IMR-90 (cell line): ENCODE results near the gene FLRT3. TPM values are rescaled to one million over a fixed set of nuclear protein-coding genes. Genes with fewer than 3 reads are reported as not detected.

ENCODE experiments used
- ATAC-seq: fragments of 200-7000 bp; cut with Tn5 transposase; 2 replicates; pipeline ENCODE4 v1.9.1; 2020; ENCODE audit warnings: low read depth, mild to moderate bottlenecking, moderate library complexity
- BruUV-seq: library from RNA; stranded (reverse); fragments of 400-500 nt; replicated peaks from 2 replicates; lab custom pipeline; 2021; lab: Mats Ljungman, UMichigan
- CTCF ChIA-PET: fragments of 300-600 bp; formaldehyde crosslinking; extraction: SDS; loops from one replicate; lab custom pipeline; 2021; ENCODE audit warnings: antibody characterized with exemption; lab: Yijun Ruan, JAX
- POLR2A ChIA-PET: fragments of 300-600 bp; sonication (Branson Sonifier 250); formaldehyde crosslinking; loops from one replicate; lab custom pipeline; 2022; ENCODE audit warnings: antibody characterized with exemption; ENCODE audit not compliant: unreplicated experiment; lab: Charles Lee
- DNase-seq: peaks from one replicate; pipeline ENCODE4 v3.0.0; 2013
- H2AFZ ChIP-seq: replicated peaks from 2 replicates; pipeline ENCODE3; 2013; ENCODE audit warnings: low read length, mild to moderate bottlenecking; ENCODE audit not compliant: poor library complexity
- H2AK5ac ChIP-seq: 2 replicates; pipeline ENCODE4 v1.6.1; 2013; ENCODE audit warnings: low read depth, low read length, inconsistent platforms
- H2AK9ac ChIP-seq: replicated peaks from 2 replicates; pipeline ENCODE3; 2013; ENCODE audit warnings: mild to moderate bottlenecking, low read depth, low read length, moderate library complexity; ENCODE audit not compliant: poor library complexity
- H2BK120ac ChIP-seq: 2 replicates; pipeline ENCODE4 v1.6.1; 2013; ENCODE audit warnings: low read depth, low read length, inconsistent platforms
- H2BK15ac ChIP-seq: 3 replicates; pipeline ENCODE4 v1.6.1; 2013; ENCODE audit warnings: low read depth, low read length, inconsistent platforms
- H2BK20ac ChIP-seq: 2 replicates; pipeline ENCODE4 v1.6.1; 2013; ENCODE audit warnings: low read depth, mild to moderate bottlenecking, inconsistent platforms, low read length, moderate library complexity
- H2BK5ac ChIP-seq: 2 replicates; pipeline ENCODE4 v1.6.1; 2013; ENCODE audit warnings: mild to moderate bottlenecking, low read depth, low read length, inconsistent platforms; ENCODE audit not compliant: poor library complexity, severe bottlenecking
- H3K14ac ChIP-seq: replicated peaks from 2 replicates; pipeline ENCODE4 v1.6.1; 2013; ENCODE audit warnings: low read depth, low read length, inconsistent platforms
- H3K18ac ChIP-seq: 2 replicates; pipeline ENCODE4 v1.6.1; 2013; ENCODE audit warnings: low read depth, low read length, control low read depth
- H3K23ac ChIP-seq: 2 replicates; pipeline ENCODE4 v1.6.1; 2013; ENCODE audit warnings: low read depth, low read length, inconsistent platforms
- H3K27ac ChIP-seq: 2 replicates; pipeline ENCODE4 v1.5.1; 2013; ENCODE audit warnings: mild to moderate bottlenecking, control low read depth, low read length; ENCODE audit not compliant: insufficient read depth
- H3K27me3 ChIP-seq: 2 replicates; pipeline ENCODE4 v1.6.1; 2013; ENCODE audit warnings: low read length; ENCODE audit not compliant: control insufficient read depth, insufficient read depth
- H3K36me3 ChIP-seq: 2 replicates; pipeline ENCODE4 v1.6.1; 2013; ENCODE audit warnings: low read length, mixed read lengths; ENCODE audit not compliant: control insufficient read depth, insufficient read depth
- H3K4ac ChIP-seq: 2 replicates; pipeline ENCODE4 v1.6.1; 2013; ENCODE audit warnings: low read depth, low read length, inconsistent platforms
- H3K4me1 ChIP-seq: 2 replicates; pipeline ENCODE4 v1.6.1; 2013; ENCODE audit warnings: low read length, mixed read lengths; ENCODE audit not compliant: control insufficient read depth, insufficient read depth
- H3K4me2 ChIP-seq: 2 replicates; pipeline ENCODE4 v1.6.1; 2013; ENCODE audit warnings: low read depth, mild to moderate bottlenecking, control low read depth, low read length, moderate library complexity
- H3K4me3 ChIP-seq: 2 replicates; pipeline ENCODE4 v1.5.1; 2013; ENCODE audit warnings: low read depth, mild to moderate bottlenecking, control low read depth, low read length, moderate library complexity; ENCODE audit not compliant: insufficient read depth
- H3K56ac ChIP-seq: 2 replicates; pipeline ENCODE4 v1.6.1; 2013; ENCODE audit warnings: low read length, inconsistent platforms; ENCODE audit not compliant: insufficient read depth; ENCODE audit errors: extremely low read depth
- H3K79me1 ChIP-seq, 2 experiments: 2 replicates each; pipeline ENCODE4 v1.6.1; 2013; ENCODE audit warnings: low read length in 2 of 2, inconsistent platforms in 1 of 2, low read depth in 1 of 2
- H3K9ac ChIP-seq: 2 replicates; pipeline ENCODE4 v1.6.1; 2013; ENCODE audit warnings: low read depth, low read length, control low read depth
- H3K9me1 ChIP-seq: 2 replicates; pipeline ENCODE4 v1.6.1; 2013; ENCODE audit warnings: low read length, inconsistent platforms; ENCODE audit not compliant: insufficient read depth
- H3K9me3 ChIP-seq: 2 replicates; pipeline ENCODE4 v1.6.1; 2013; ENCODE audit warnings: low read length; ENCODE audit not compliant: control insufficient read depth, insufficient read depth
- H4K20me1 ChIP-seq: 2 replicates; pipeline ENCODE4 v1.6.1; 2013; ENCODE audit warnings: low read length, inconsistent platforms; ENCODE audit not compliant: insufficient read depth
- H4K5ac ChIP-seq: 2 replicates; pipeline ENCODE4 v1.6.1; 2013; ENCODE audit warnings: mild to moderate bottlenecking, low read depth, low read length, control low read depth
- H4K8ac ChIP-seq, 2 experiments: 2 replicates each; pipeline ENCODE4 v1.6.1; 2013; ENCODE audit warnings: low read depth in 2 of 2, low read length in 2 of 2, control low read depth in 1 of 2, inconsistent platforms in 1 of 2
- H4K91ac ChIP-seq: 2 replicates; pipeline ENCODE4 v1.6.1; 2013; ENCODE audit warnings: low read depth, low read length, inconsistent platforms; ENCODE audit not compliant: insufficient read depth
- CHD1 ChIP-seq: IDR thresholded peaks from 2 replicates; pipeline ENCODE4 v1.6.1; 2012; ENCODE audit warnings: low read depth, low read length, improper control_type of control experiment
- CTCF ChIP-seq: conservative IDR thresholded peaks from 2 replicates; pipeline ENCODE4 v1.5.1; 2012; ENCODE audit warnings: mild to moderate bottlenecking, low read depth, low read length, improper control_type of control experiment
- ELK1 ChIP-seq: fragments of 150-350 bp; IDR thresholded peaks from 2 replicates; pipeline ENCODE4 v1.6.1; 2016; ENCODE audit warnings: low read depth, mild to moderate bottlenecking, low read length, moderate library complexity, borderline replicate concordance
- FOS ChIP-seq: fragments of 150-350 bp; IDR thresholded peaks from 2 replicates; pipeline ENCODE4 v1.6.1; 2016; ENCODE audit warnings: low read depth, low read length
- MAFK ChIP-seq: IDR thresholded peaks from 2 replicates; pipeline ENCODE4 v1.6.1; 2012; ENCODE audit warnings: low read depth, low read length, improper control_type of control experiment
- MAZ ChIP-seq: IDR thresholded peaks from 2 replicates; pipeline ENCODE4 v1.6.1; 2012; ENCODE audit warnings: low read depth, mild to moderate bottlenecking, low read length, improper control_type of control experiment, moderate library complexity, borderline replicate concordance
- MXI1 ChIP-seq: IDR thresholded peaks from 2 replicates; pipeline ENCODE4 v1.6.1; 2012; ENCODE audit warnings: low read depth, mild to moderate bottlenecking, low read length, moderate library complexity, borderline replicate concordance
- POLR2A ChIP-seq: IDR thresholded peaks from 2 replicates; pipeline ENCODE4 v1.6.1; 2012; ENCODE audit warnings: mild to moderate bottlenecking, low read depth, low read length
- RAD21 ChIP-seq: IDR thresholded peaks from 2 replicates; pipeline ENCODE4 v1.6.1; 2012; ENCODE audit warnings: low read length, improper control_type of control experiment
- RCOR1 ChIP-seq: IDR thresholded peaks from 2 replicates; pipeline ENCODE4 v1.6.1; 2012; ENCODE audit warnings: mild to moderate bottlenecking, low read length, improper control_type of control experiment; ENCODE audit not compliant: insufficient replicate concordance
- dilution Hi-C: fragments of 300-500 bp; cut with HindIII; formaldehyde crosslinking; loops from one replicate; pipeline ENCODE4 v1.14.3; 2018; ENCODE audit warnings: low sequenced_read_pairs; ENCODE audit not compliant: unreplicated experiment
- in situ Hi-C: fragments of 300-500 bp; cut with MboI; formaldehyde crosslinking; loops from 3 replicates; pipeline ENCODE4 v1.14.3; 2019; ENCODE audit warnings: low sequenced_read_pairs, inconsistent platforms, mixed read lengths
- intact Hi-C: fragments of 100-400 bp; cut with micrococcal nuclease; formaldehyde crosslinking; loops from 2 replicates; pipeline ENCODE4 v1.10.0; 2022
- polyA plus RNA-seq, 3 experiments: library from polyadenylated mRNA; depleted of rRNA; stranded (reverse); fragments of >200 nt; gene quantifications; 2 replicates each; pipeline ENCODE4 v1.2.3, GENCODE V29; 2012; ENCODE audit warnings: low replicate concordance in 1 of 3
- total RNA-seq: library from RNA; depleted of rRNA; stranded (reverse); fragments of >200 nt; gene quantifications from 2 replicates; pipeline ENCODE4 v1.2.3, GENCODE V29; 2012

The FLRT3 gene
- total and polyA plus RNA-seq, 2 of the 4 experiments (the other 2 are of a cell fraction), result 1.8 to 6.6 TPM

- H4K91ac ChIP-seq, result no peak overlapping the region
- no peak overlapping the region for H4K8ac ChIP-seq
- H2BK5ac ChIP-seq, result no peak overlapping the region
- no peak overlapping the region for H3K14ac ChIP-seq
- no peak overlapping the region for H2BK15ac ChIP-seq
- no peaks in the 10 kb centered on the region for H3K79me1 ChIP-seq
- no peak for TF ChIP-seq FOS
- no peak for TF ChIP-seq MAFK
- TF ChIP-seq MXI1, result no peak
- no peak for TF ChIP-seq RAD21
- TF ChIP-seq CHD1, result no peak
- no peak for TF ChIP-seq ELK1
- TF ChIP-seq POLR2A, result no peak
- no peak for TF ChIP-seq CTCF
- no peak for TF ChIP-seq RCOR1
- TF ChIP-seq MAZ, result no peak
- DNase-seq (no peak), ATAC-seq (no peak)
- H2BK120ac ChIP-seq, result no peak overlapping the region
- ChIA-PET POLR2A (no interaction called here), CTCF (interaction anchor here (0.6 kb wide), 1 partner anchor 9 kb away, joined by 4 read pairs; no protein-coding TSS in a partner anchor)
- dilution Hi-C loops, result no loop called here
- H3K36me3 ChIP-seq, result no peaks in the 10 kb centered on the region
- no peaks in the 10 kb centered on the region for H3K27me3 ChIP-seq
- H3K9me3 ChIP-seq, result no peaks in the 10 kb centered on the region
- H3K18ac ChIP-seq, result no peak overlapping the region
- in situ Hi-C loops, result no loop called here
- H3K23ac ChIP-seq, result no peak overlapping the region
- no peaks in the 10 kb centered on the region for H3K9me1 ChIP-seq
- no peak overlapping the region for H3K4ac ChIP-seq
- intact Hi-C loops, result no loop called here
- H4K20me1 ChIP-seq, result no peaks in the 10 kb centered on the region
- no peaks in the 10 kb centered on the region for H3K4me1 ChIP-seq
- no peak overlapping the region for H3K27ac ChIP-seq
- H2AK5ac ChIP-seq, result no peak overlapping the region
- no peak overlapping the region for H3K4me3 ChIP-seq
- no peak overlapping the region for H3K56ac ChIP-seq
- no peak overlapping the region for H4K5ac ChIP-seq
- no peak overlapping the region for H2BK20ac ChIP-seq
- no peak overlapping the region for H2AK9ac ChIP-seq
- BruUV-seq, result no TSS peak
- no peak overlapping the region for H3K9ac ChIP-seq
- no peak overlapping the region for H2AFZ ChIP-seq
- H3K4me2 ChIP-seq, result no peak overlapping the region
These were observed 33.8 kb downstream of the FLRT3 start for GRCh38 chr20:14303651-14304050.
